Measurements from ENCODE around the gene GJB4. TPM values are rescaled to one million over a fixed set of nuclear protein-coding genes. Genes with fewer than 3 reads are reported as not detected.

GJB4 gene
- total RNA-seq, 2 donors from 2014 or later = 0.46 to 0.81 TPM

GRCh38 chr1:34758751-34759150, 789 bp upstream of the GJB4 start:
- Mint-ChIP-seq H3K4me3 (no peak overlapping the region), H3K27me3 (ENCODE audit: insufficient read depth) (no peaks in the 10 kb centered on the region), H3K27ac (no peak overlapping the region), H3K36me3 (ENCODE audit: low read depth) (no peaks in the 10 kb centered on the region), H3K9me3 (peaks cover under 1% of the 10 kb centered on the region), H3K4me1 (peaks cover 26% of the 10 kb centered on the region)
- Histone ChIP-seq H3K9me3 (ENCODE audit: control insufficient read depth, low read length) (no peaks in the 10 kb centered on the region), H3K9ac (ENCODE audit: extremely low read depth, low read length, poor library complexity, severe bottlenecking) (no peak overlapping the region), H3K36me3 (ENCODE audit: control insufficient read depth, insufficient read depth, low read length) (no peaks in the 10 kb centered on the region), H3K27ac (ENCODE audit: low read depth, low read length) (no peak overlapping the region), H3K27me3 (ENCODE audit: control insufficient read depth, insufficient read depth, low read length, poor library complexity, severe bottlenecking) (no peaks in the 10 kb centered on the region), H3K4me1 (ENCODE audit: control insufficient read depth, insufficient read depth, low read length) (peaks cover 5% of the 10 kb centered on the region), H3K4me3 (ENCODE audit: low read length) (no peak overlapping the region)
- 85 to 94% methylated on average over 3 to 4 of the region's 4 CpGs for WGBS, 2 experiments (ENCODE audit: insufficient coverage in 1 of 2, insufficient read length in 1 of 2)
- TF ChIP-seq, protein P1, sequence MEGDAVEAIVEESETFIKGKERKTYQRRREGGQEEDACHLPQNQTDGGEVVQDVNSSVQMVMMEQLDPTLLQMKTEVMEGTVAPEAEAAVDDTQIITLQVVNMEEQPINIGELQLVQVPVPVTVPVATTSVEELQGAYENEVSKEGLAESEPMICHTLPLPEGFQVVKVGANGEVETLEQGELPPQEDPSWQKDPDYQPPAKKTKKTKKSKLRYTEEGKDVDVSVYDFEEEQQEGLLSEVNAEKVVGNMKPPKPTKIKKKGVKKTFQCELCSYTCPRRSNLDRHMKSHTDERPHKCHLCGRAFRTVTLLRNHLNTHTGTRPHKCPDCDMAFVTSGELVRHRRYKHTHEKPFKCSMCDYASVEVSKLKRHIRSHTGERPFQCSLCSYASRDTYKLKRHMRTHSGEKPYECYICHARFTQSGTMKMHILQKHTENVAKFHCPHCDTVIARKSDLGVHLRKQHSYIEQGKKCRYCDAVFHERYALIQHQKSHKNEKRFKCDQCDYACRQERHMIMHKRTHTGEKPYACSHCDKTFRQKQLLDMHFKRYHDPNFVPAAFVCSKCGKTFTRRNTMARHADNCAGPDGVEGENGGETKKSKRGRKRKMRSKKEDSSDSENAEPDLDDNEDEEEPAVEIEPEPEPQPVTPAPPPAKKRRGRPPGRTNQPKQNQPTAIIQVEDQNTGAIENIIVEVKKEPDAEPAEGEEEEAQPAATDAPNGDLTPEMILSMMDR (conservative IDR thresholded peaks at IDR 0.05) = no peak
- DNase-seq = no peak

DNA sequence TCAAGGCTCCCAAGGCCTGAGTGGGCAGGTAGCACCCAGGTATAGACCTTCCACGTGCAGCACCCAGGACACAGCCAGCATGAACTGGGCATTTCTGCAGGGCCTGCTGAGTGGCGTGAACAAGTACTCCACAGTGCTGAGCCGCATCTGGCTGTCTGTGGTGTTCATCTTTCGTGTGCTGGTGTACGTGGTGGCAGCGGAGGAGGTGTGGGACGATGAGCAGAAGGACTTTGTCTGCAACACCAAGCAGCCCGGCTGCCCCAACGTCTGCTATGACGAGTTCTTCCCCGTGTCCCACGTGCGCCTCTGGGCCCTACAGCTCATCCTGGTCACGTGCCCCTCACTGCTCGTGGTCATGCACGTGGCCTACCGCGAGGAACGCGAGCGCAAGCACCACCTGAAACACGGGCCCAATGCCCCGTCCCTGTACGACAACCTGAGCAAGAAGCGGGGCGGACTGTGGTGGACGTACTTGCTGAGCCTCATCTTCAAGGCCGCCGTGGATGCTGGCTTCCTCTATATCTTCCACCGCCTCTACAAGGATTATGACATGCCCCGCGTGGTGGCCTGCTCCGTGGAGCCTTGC, 1.7 kb downstream of the GJB4 start:
- Histone ChIP-seq H3K27ac (ENCODE audit: low read depth, low read length) (no peak overlapping the region), H3K9me3 (ENCODE audit: control insufficient read depth, low read length) (no peaks in the 10 kb centered on the region), H3K4me1 (ENCODE audit: control insufficient read depth, insufficient read depth, low read length) (peaks cover 5% of the 10 kb centered on the region), H3K9ac (ENCODE audit: extremely low read depth, low read length, poor library complexity, severe bottlenecking) (no peak overlapping the region), H3K36me3 (ENCODE audit: control insufficient read depth, insufficient read depth, low read length) (no peaks in the 10 kb centered on the region), H3K27me3 (ENCODE audit: control insufficient read depth, insufficient read depth, low read length, poor library complexity, severe bottlenecking) (no peaks in the 10 kb centered on the region), H3K4me3 (ENCODE audit: low read length) (no peak overlapping the region)
- H3K36me3 Mint-ChIP-seq (ENCODE audit: low read depth) = no peaks in the 10 kb centered on the region
- no peak for DNase-seq
- peaks cover 24% of the 10 kb centered on the region for H3K4me1 Mint-ChIP-seq
- H3K27ac Mint-ChIP-seq = no peak overlapping the region
- H3K27me3 Mint-ChIP-seq (ENCODE audit: insufficient read depth) = no peaks in the 10 kb centered on the region
- peaks cover 2% of the 10 kb centered on the region for H3K9me3 Mint-ChIP-seq
- TF ChIP-seq, protein P1 (conservative IDR thresholded peaks at IDR 0.05) = no peak
- H3K4me3 Mint-ChIP-seq = no peak overlapping the region
- 95 to 99% methylated on average over 17 to 33 of the region's 33 CpGs for WGBS, 2 experiments (ENCODE audit: insufficient coverage in 1 of 2, insufficient read length in 1 of 2)

GRCh38 chr1:34761776-34762307, 2.3 kb downstream of the GJB4 start:
- Histone ChIP-seq H3K4me1 (ENCODE audit: control insufficient read depth, insufficient read depth, low read length) (peaks cover 5% of the 10 kb centered on the region), H3K9me3 (ENCODE audit: control insufficient read depth, low read length) (no peaks in the 10 kb centered on the region), H3K4me3 (ENCODE audit: low read length) (no peak overlapping the region), H3K9ac (ENCODE audit: extremely low read depth, low read length, poor library complexity, severe bottlenecking) (no peak overlapping the region), H3K27ac (ENCODE audit: low read depth, low read length) (no peak overlapping the region), H3K36me3 (ENCODE audit: control insufficient read depth, insufficient read depth, low read length) (no peaks in the 10 kb centered on the region), H3K27me3 (ENCODE audit: control insufficient read depth, insufficient read depth, low read length, poor library complexity, severe bottlenecking) (no peaks in the 10 kb centered on the region)
- H3K36me3 Mint-ChIP-seq (ENCODE audit: low read depth) = no peaks in the 10 kb centered on the region
- TF ChIP-seq, protein P1 (conservative IDR thresholded peaks at IDR 0.05) = no peak
- H3K4me3 Mint-ChIP-seq = no peak overlapping the region
- WGBS, 2 experiments (ENCODE audit: insufficient coverage in 1 of 2, insufficient read length in 1 of 2) = 95 to 100% methylated on average over 5 to 13 of the region's 13 CpGs
- no peak overlapping the region for H3K27ac Mint-ChIP-seq
- no peaks in the 10 kb centered on the region for H3K27me3 Mint-ChIP-seq (ENCODE audit: insufficient read depth)
- peaks cover 2% of the 10 kb centered on the region for H3K9me3 Mint-ChIP-seq
- DNase-seq = no peak
- peaks cover 24% of the 10 kb centered on the region for H3K4me1 Mint-ChIP-seq
